Skeletal muscle cell (primary cell): ENCODE data around the gene PFDN1.

Experiments used
- DNase-seq: peaks from one replicate; pipeline ENCODE4 v3.0.0-alpha.2; 2010; ENCODE audit warnings: low read depth
- H3K4me3 ChIP-seq: 2 replicates; pipeline ENCODE4 v1.5.1; 2011; ENCODE audit warnings: low read depth, mild to moderate bottlenecking, control low read depth, low read length, moderate library complexity

The PFDN1 gene

GRCh38 chr5:140301136-140301535 lies 1.8 kb downstream of the PFDN1 start:
- no peak overlapping the region for H3K4me3 ChIP-seq
- DNase-seq: no peak

GRCh38 chr5:140299056-140299455 lies 3.8 kb downstream of the PFDN1 start:
- H3K4me3 ChIP-seq: no peak overlapping the region
- DNase-seq: no peak

GRCh38 chr5:140298183-140298601 lies 4.7 kb downstream of the PFDN1 start:
- no peak overlapping the region for H3K4me3 ChIP-seq
- DNase-seq: no peak

GRCh38 chr5:140297283-140297682 lies 5.6 kb downstream of the PFDN1 start:
- no peak for DNase-seq
- H3K4me3 ChIP-seq: no peak overlapping the region

GRCh38 chr5:140296289-140296688 lies 6.6 kb downstream of the PFDN1 start:
- no peak for DNase-seq
- H3K4me3 ChIP-seq: no peak overlapping the region

GRCh38 chr5:140295414-140295813 lies 7.5 kb downstream of the PFDN1 start:
- DNase-seq: peak; percentile 87
- no peak overlapping the region for H3K4me3 ChIP-seq

- no peak overlapping the region for H3K4me3 ChIP-seq
- no peak for DNase-seq
These were observed 8.1 kb downstream of the PFDN1 start for GRCh38 chr5:140294753-140295152.

GRCh38 chr5:140293849-140294100 lies 9.1 kb downstream of the PFDN1 start:
- no peak for DNase-seq
- H3K4me3 ChIP-seq: no peak overlapping the region

GRCh38 chr5:140293091-140293848 lies 9.6 kb downstream of the PFDN1 start:
- H3K4me3 ChIP-seq: no peak overlapping the region
- DNase-seq: no peak

GRCh38 chr5:140292212-140293036 lies 10.5 kb downstream of the PFDN1 start:
- no peak overlapping the region for H3K4me3 ChIP-seq
- no peak for DNase-seq

GRCh38 chr5:140287801-140288521 lies 14.9 kb downstream of the PFDN1 start:
- no peak for DNase-seq

GRCh38 chr5:140286424-140286823 lies 16.5 kb downstream of the PFDN1 start:
- no peak for DNase-seq
- no peak overlapping the region for H3K4me3 ChIP-seq

More at GRCh38 chr5:140287801-140288521, 14.9 kb downstream of the PFDN1 start:
- H3K4me3 ChIP-seq: no peak overlapping the region

GRCh38 chr5:140284013-140284412 lies 18.9 kb downstream of the PFDN1 start:
- no peak for DNase-seq
- H3K4me3 ChIP-seq: no peak overlapping the region

GRCh38 chr5:140282266-140282665 lies 20.6 kb downstream of the PFDN1 start:
- no peak for DNase-seq
- no peak overlapping the region for H3K4me3 ChIP-seq

- DNase-seq: no peak
- H3K4me3 ChIP-seq: no peak overlapping the region
These were observed 27.1 kb downstream of the PFDN1 start for GRCh38 chr5:140275837-140276236.

GRCh38 chr5:140273401-140273877 lies 29.5 kb downstream of the PFDN1 start:
- no peak for DNase-seq
- H3K4me3 ChIP-seq: no peak overlapping the region

- H3K4me3 ChIP-seq: no peak overlapping the region
- no peak for DNase-seq
These were observed 32.9 kb downstream of the PFDN1 start for GRCh38 chr5:140270008-140270407.

GRCh38 chr5:140267559-140268018 lies 35.3 kb downstream of the PFDN1 start:
- DNase-seq: no peak
- H3K4me3 ChIP-seq: no peak overlapping the region

GRCh38 chr5:140267201-140267540 lies 35.7 kb downstream of the PFDN1 start:
- H3K4me3 ChIP-seq: no peak overlapping the region
- DNase-seq: no peak

GRCh38 chr5:140266471-140267200 lies 36.3 kb downstream of the PFDN1 start:
- no peak for DNase-seq
- H3K4me3 ChIP-seq: no peak overlapping the region
